Ishikawa (cell line): ENCODE data around the gene ADK.

Source experiments
- CEBPB ChIP-seq: IDR thresholded peaks from 2 replicates; pipeline ENCODE4 v1.6.1; 2012
- CREB1 ChIP-seq: IDR thresholded peaks from 2 replicates; pipeline ENCODE4 v1.6.1; 2012; ENCODE audit warnings: low read depth
- EP300 ChIP-seq: IDR thresholded peaks from 2 replicates; pipeline ENCODE4 v1.6.1; 2012; ENCODE audit warnings: borderline replicate concordance
- FOXM1 ChIP-seq: IDR thresholded peaks from 2 replicates; pipeline ENCODE4 v1.6.1; 2012; ENCODE audit warnings: low read depth, borderline replicate concordance
- NFIC ChIP-seq: IDR thresholded peaks from 2 replicates; pipeline ENCODE4 v1.6.1; 2012
- RAD21 ChIP-seq: IDR thresholded peaks from 2 replicates; pipeline ENCODE4 v1.6.1; 2012; ENCODE audit warnings: low read depth
- TAF1 ChIP-seq: IDR thresholded peaks from 2 replicates; pipeline ENCODE4 v1.6.1; 2012; ENCODE audit warnings: low read depth, mild to moderate bottlenecking
- TCF12 ChIP-seq: IDR thresholded peaks from 2 replicates; pipeline ENCODE4 v1.6.1; 2012; ENCODE audit warnings: low read depth
- TEAD4 ChIP-seq: IDR thresholded peaks from 2 replicates; pipeline ENCODE4 v1.6.1; 2012
- YY1 ChIP-seq: IDR thresholded peaks from 2 replicates; pipeline ENCODE4 v1.6.1; 2012; ENCODE audit warnings: low read depth
- ZBTB7A ChIP-seq: IDR thresholded peaks from 2 replicates; pipeline ENCODE4 v1.6.1; 2012; ENCODE audit warnings: low read depth
- TF ChIP-seq, protein P1 (sequence below): IDR thresholded peaks from 2 replicates; pipeline ENCODE4 v1.6.1; 2012
- TF ChIP-seq, protein P2 (sequence below): IDR thresholded peaks from 2 replicates; pipeline ENCODE4 v1.6.1; 2012; ENCODE audit warnings: low read depth, mild to moderate bottlenecking
- TF ChIP-seq, protein P3 (sequence below): IDR thresholded peaks from 2 replicates; pipeline ENCODE4 v1.6.1; 2012

DNA sequence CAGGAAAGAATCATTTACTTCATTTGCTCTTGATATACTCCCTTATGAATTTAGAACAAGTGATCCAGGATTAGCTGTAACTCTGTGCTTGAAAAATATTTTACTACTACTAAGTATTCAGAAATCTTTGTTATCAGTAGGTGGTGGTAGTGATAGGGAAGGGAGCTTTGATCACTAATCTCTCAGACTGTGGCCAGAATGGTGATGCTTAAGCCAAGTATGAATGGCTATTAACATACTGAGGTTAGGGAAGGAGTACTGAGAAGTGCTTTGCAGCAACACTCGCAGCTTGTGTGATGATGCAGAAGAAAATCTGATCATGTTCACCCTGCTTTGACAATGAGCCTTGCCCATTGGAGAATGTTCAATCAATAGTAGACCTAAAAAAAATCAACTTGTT is 29.7 kb upstream of the ADK start:
- TF ChIP-seq NFIC (no peak), ZBTB7A (no peak), FOXM1 (no peak), YY1 (no peak), EP300 (no peak), RAD21 (no peak), CEBPB (no peak), TAF1 (no peak), TEAD4 (no peak), CREB1 (no peak), TCF12 (no peak)
- TF ChIP-seq, protein P1, sequence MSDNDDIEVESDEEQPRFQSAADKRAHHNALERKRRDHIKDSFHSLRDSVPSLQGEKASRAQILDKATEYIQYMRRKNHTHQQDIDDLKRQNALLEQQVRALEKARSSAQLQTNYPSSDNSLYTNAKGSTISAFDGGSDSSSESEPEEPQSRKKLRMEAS, result no peak
- TF ChIP-seq, protein P2, sequence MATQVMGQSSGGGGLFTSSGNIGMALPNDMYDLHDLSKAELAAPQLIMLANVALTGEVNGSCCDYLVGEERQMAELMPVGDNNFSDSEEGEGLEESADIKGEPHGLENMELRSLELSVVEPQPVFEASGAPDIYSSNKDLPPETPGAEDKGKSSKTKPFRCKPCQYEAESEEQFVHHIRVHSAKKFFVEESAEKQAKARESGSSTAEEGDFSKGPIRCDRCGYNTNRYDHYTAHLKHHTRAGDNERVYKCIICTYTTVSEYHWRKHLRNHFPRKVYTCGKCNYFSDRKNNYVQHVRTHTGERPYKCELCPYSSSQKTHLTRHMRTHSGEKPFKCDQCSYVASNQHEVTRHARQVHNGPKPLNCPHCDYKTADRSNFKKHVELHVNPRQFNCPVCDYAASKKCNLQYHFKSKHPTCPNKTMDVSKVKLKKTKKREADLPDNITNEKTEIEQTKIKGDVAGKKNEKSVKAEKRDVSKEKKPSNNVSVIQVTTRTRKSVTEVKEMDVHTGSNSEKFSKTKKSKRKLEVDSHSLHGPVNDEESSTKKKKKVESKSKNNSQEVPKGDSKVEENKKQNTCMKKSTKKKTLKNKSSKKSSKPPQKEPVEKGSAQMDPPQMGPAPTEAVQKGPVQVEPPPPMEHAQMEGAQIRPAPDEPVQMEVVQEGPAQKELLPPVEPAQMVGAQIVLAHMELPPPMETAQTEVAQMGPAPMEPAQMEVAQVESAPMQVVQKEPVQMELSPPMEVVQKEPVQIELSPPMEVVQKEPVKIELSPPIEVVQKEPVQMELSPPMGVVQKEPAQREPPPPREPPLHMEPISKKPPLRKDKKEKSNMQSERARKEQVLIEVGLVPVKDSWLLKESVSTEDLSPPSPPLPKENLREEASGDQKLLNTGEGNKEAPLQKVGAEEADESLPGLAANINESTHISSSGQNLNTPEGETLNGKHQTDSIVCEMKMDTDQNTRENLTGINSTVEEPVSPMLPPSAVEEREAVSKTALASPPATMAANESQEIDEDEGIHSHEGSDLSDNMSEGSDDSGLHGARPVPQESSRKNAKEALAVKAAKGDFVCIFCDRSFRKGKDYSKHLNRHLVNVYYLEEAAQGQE, result no peak
- TF ChIP-seq, protein P3, sequence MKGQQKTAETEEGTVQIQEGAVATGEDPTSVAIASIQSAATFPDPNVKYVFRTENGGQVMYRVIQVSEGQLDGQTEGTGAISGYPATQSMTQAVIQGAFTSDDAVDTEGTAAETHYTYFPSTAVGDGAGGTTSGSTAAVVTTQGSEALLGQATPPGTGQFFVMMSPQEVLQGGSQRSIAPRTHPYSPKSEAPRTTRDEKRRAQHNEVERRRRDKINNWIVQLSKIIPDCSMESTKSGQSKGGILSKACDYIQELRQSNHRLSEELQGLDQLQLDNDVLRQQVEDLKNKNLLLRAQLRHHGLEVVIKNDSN, result no peak
